ENCODE results near the gene LHFPL6.

- no peak for TF ChIP-seq CTCF (IDR thresholded peaks at IDR 0.05 in 2 of 3, conservative IDR thresholded peaks at IDR 0.05 in 1 of 3; ENCODE audit: control insufficient read depth in 2 of 3, extremely low read depth in 1 of 3, insufficient read depth in 1 of 3, low read depth in 3 of 3, low read length in 3 of 3)
- TF ChIP-seq HCFC1 (IDR thresholded peaks at IDR 0.05; ENCODE audit: low read length) = no peak
- TF ChIP-seq CBX5 (IDR thresholded peaks at IDR 0.05; ENCODE audit: low read depth) = no peak
- TF ChIP-seq FOXK2 (IDR thresholded peaks at IDR 0.05) = no peak
- TF ChIP-seq, protein P1, sequence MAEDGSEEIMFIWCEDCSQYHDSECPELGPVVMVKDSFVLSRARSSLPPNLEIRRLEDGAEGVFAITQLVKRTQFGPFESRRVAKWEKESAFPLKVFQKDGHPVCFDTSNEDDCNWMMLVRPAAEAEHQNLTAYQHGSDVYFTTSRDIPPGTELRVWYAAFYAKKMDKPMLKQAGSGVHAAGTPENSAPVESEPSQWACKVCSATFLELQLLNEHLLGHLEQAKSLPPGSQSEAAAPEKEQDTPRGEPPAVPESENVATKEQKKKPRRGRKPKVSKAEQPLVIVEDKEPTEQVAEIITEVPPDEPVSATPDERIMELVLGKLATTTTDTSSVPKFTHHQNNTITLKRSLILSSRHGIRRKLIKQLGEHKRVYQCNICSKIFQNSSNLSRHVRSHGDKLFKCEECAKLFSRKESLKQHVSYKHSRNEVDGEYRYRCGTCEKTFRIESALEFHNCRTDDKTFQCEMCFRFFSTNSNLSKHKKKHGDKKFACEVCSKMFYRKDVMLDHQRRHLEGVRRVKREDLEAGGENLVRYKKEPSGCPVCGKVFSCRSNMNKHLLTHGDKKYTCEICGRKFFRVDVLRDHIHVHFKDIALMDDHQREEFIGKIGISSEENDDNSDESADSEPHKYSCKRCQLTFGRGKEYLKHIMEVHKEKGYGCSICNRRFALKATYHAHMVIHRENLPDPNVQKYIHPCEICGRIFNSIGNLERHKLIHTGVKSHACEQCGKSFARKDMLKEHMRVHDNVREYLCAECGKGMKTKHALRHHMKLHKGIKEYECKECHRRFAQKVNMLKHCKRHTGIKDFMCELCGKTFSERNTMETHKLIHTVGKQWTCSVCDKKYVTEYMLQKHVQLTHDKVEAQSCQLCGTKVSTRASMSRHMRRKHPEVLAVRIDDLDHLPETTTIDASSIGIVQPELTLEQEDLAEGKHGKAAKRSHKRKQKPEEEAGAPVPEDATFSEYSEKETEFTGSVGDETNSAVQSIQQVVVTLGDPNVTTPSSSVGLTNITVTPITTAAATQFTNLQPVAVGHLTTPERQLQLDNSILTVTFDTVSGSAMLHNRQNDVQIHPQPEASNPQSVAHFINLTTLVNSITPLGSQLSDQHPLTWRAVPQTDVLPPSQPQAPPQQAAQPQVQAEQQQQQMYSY (CRISPR knock-in tag; IDR thresholded peaks at IDR 0.05) = no peak
- TF ChIP-seq, protein P2, sequence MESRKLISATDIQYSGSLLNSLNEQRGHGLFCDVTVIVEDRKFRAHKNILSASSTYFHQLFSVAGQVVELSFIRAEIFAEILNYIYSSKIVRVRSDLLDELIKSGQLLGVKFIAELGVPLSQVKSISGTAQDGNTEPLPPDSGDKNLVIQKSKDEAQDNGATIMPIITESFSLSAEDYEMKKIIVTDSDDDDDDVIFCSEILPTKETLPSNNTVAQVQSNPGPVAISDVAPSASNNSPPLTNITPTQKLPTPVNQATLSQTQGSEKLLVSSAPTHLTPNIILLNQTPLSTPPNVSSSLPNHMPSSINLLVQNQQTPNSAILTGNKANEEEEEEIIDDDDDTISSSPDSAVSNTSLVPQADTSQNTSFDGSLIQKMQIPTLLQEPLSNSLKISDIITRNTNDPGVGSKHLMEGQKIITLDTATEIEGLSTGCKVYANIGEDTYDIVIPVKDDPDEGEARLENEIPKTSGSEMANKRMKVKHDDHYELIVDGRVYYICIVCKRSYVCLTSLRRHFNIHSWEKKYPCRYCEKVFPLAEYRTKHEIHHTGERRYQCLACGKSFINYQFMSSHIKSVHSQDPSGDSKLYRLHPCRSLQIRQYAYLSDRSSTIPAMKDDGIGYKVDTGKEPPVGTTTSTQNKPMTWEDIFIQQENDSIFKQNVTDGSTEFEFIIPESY (IDR thresholded peaks at IDR 0.05) = no peak
- TF ChIP-seq RAD21 (IDR thresholded peaks at IDR 0.05; ENCODE audit: insufficient read depth, low read depth, low read length) = no peak
- TF ChIP-seq, protein P3, sequence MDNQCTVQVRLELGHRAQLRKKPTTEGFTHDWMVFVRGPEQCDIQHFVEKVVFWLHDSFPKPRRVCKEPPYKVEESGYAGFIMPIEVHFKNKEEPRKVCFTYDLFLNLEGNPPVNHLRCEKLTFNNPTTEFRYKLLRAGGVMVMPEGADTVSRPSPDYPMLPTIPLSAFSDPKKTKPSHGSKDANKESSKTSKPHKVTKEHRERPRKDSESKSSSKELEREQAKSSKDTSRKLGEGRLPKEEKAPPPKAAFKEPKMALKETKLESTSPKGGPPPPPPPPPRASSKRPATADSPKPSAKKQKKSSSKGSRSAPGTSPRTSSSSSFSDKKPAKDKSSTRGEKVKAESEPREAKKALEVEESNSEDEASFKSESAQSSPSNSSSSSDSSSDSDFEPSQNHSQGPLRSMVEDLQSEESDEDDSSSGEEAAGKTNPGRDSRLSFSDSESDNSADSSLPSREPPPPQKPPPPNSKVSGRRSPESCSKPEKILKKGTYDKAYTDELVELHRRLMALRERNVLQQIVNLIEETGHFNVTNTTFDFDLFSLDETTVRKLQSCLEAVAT (IDR thresholded peaks at IDR 0.05) = no peak
- no peak for TF ChIP-seq TAF1 (IDR thresholded peaks at IDR 0.05; ENCODE audit: borderline replicate concordance, low read depth, low read length)
Observed at GRCh38 chr13:39330504-39330903, 272.5 kb downstream of the LHFPL6 start.
